HEK293T (cell line): ENCODE data around the gene CDHR2.

Source experiments
- CTBP1 ChIP-seq: fragments of 450-650 bp; IDR thresholded peaks from 2 replicates; pipeline ENCODE4 v1.6.1; 2016; ENCODE audit warnings: borderline replicate concordance
- ELF4 ChIP-seq: fragments of 450-650 bp; IDR thresholded peaks from 2 replicates; pipeline ENCODE4 v1.6.1; 2017; ENCODE audit warnings: antibody characterized with exemption
- FOXM1 ChIP-seq: fragments of 450-650 bp; IDR thresholded peaks from 2 replicates; pipeline ENCODE4 v1.6.1; 2017; ENCODE audit warnings: mild to moderate bottlenecking, borderline replicate concordance
- LEF1 ChIP-seq: fragments of 450-650 bp; IDR thresholded peaks from 2 replicates; pipeline ENCODE4 v1.6.1; 2017; ENCODE audit warnings: mild to moderate bottlenecking, borderline replicate concordance
- NFRKB ChIP-seq: fragments of 450-650 bp; IDR thresholded peaks from 2 replicates; pipeline ENCODE4 v1.6.1; 2016; ENCODE audit warnings: mild to moderate bottlenecking, moderate library complexity
- PKNOX1 ChIP-seq: fragments of 450-650 bp; IDR thresholded peaks from 2 replicates; pipeline ENCODE4 v1.6.1; 2016
- SP1 ChIP-seq: fragments of 450-650 bp; IDR thresholded peaks from 2 replicates; pipeline ENCODE4 v1.6.1; 2017
- SUZ12 ChIP-seq: fragments of 450-650 bp; IDR thresholded peaks from 2 replicates; pipeline ENCODE4 v1.6.1; 2016; ENCODE audit warnings: mild to moderate bottlenecking

GRCh38 chr5:176521699-176522263 lies 27.4 kb upstream of the CDHR2 start:
- no peak for TF ChIP-seq SUZ12
- no peak for TF ChIP-seq LEF1
- no peak for TF ChIP-seq PKNOX1
- no peak for TF ChIP-seq FOXM1
- TF ChIP-seq NFRKB: no peak
- TF ChIP-seq ELF4: no peak
- no peak for TF ChIP-seq SP1
- TF ChIP-seq CTBP1: no peak
